ENCODE measurements around the gene MUC5B.

DNA sequence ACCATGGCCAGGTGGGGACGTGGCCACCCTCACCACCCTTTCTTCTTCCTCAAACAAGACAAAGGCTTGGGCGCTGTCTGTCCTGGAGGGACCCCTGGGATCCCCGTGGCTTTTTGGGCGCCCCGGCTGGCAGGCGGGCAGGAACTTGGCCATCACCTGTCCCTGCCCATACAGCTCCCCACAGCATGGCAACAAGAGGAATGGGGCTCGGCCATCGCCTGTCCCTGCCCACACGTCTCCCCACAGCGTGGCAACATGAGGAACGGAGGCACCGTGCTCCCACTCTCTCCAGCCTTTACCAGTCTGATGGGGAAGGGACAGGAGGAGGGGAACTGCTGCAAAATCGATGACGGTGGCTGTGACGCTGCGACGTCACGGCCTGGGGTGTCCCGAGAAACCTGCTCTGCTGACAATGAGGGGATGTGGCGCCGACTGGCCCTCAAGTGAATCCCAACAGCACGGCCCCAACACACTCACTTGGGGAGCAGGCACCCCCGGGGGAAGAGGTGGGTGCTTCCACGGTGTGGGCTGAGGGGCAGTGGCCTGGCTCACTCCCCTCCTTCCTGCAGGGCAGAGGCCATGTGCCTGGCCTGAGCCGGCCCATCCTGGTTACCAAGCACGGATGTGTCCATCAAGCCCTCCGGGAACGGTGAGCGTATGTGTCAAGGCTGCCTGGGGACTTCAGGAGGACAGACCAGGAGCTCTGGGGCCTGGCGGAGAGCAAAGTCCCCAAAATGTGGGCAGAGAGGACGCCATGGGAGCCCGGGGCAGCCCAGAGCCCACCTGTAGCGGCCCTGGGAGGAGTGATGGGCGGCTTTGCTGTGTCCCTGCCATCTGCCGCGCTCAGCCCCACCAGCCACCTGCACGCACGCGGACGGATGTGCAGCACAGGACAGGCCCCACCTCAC is 56.2 kb downstream of the MUC5B start:
- TF ChIP-seq, protein P1, sequence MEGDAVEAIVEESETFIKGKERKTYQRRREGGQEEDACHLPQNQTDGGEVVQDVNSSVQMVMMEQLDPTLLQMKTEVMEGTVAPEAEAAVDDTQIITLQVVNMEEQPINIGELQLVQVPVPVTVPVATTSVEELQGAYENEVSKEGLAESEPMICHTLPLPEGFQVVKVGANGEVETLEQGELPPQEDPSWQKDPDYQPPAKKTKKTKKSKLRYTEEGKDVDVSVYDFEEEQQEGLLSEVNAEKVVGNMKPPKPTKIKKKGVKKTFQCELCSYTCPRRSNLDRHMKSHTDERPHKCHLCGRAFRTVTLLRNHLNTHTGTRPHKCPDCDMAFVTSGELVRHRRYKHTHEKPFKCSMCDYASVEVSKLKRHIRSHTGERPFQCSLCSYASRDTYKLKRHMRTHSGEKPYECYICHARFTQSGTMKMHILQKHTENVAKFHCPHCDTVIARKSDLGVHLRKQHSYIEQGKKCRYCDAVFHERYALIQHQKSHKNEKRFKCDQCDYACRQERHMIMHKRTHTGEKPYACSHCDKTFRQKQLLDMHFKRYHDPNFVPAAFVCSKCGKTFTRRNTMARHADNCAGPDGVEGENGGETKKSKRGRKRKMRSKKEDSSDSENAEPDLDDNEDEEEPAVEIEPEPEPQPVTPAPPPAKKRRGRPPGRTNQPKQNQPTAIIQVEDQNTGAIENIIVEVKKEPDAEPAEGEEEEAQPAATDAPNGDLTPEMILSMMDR (IDR thresholded peaks at IDR 0.05) = no peak
- TF ChIP-seq POLR2A (IDR thresholded peaks at IDR 0.05) = no peak

Data from esophagus squamous epithelium (tissue), 4 donors.